Stomach (tissue), 4 donors: ENCODE results near the gene ADGRL3.
"Not testable (repeated sequence)": the region's sequence is repeated elsewhere in the genome, so short reads cannot be mapped to it uniquely, and the experiment has no call there.

ENCODE experiments used
- EP300 ChIP-seq: sonication (generic); formaldehyde crosslinking; IDR thresholded peaks from one replicate; pipeline ENCODE4 v1.6.1; 2017; ENCODE audit warnings: antibody characterized with exemption
- POLR2AphosphoS5 ChIP-seq, 3 donors: sonication (generic); formaldehyde crosslinking; IDR thresholded peaks; one replicate each; pipeline ENCODE4 v1.6.1; 2016; ENCODE audit warnings: antibody characterized with exemption in 3 of 3
- TF ChIP-seq, protein P1 (sequence below), 7 experiments: fragments of 450-650 bp in 4 of 7; fragments of 200-600 bp in 3 of 7; sonication (generic) in 3 of 7; IDR thresholded peaks; one replicate each; pipeline ENCODE4 v1.5.1; 2016 to 2019; ENCODE audit warnings: antibody characterized with exemption in 7 of 7, control low read depth in 2 of 7, mild to moderate bottlenecking in 1 of 7

DNA sequence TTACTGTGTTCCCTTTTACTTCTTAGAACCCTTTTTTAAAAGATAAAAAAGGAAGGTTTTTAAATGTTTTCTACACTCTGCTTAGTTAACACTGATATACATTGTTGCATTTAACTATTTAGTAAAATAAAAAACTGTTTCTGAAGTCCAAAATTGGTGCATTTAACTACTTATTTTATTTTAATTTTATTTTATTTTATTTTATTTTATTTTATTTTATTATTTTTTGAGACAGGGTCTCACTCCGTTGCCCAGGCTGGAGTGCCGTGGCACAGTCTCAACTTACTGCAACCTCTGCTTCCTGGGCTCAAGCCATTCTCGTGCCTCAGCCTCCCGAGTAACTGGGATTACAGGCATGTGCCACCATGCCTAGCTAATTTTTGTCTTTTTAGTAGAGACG is 652.0 kb downstream of the ADGRL3 start:
- not testable (repeated sequence) for TF ChIP-seq POLR2AphosphoS5 (IDR thresholded peaks at IDR 0.05); EP300
- TF ChIP-seq, protein P1, sequence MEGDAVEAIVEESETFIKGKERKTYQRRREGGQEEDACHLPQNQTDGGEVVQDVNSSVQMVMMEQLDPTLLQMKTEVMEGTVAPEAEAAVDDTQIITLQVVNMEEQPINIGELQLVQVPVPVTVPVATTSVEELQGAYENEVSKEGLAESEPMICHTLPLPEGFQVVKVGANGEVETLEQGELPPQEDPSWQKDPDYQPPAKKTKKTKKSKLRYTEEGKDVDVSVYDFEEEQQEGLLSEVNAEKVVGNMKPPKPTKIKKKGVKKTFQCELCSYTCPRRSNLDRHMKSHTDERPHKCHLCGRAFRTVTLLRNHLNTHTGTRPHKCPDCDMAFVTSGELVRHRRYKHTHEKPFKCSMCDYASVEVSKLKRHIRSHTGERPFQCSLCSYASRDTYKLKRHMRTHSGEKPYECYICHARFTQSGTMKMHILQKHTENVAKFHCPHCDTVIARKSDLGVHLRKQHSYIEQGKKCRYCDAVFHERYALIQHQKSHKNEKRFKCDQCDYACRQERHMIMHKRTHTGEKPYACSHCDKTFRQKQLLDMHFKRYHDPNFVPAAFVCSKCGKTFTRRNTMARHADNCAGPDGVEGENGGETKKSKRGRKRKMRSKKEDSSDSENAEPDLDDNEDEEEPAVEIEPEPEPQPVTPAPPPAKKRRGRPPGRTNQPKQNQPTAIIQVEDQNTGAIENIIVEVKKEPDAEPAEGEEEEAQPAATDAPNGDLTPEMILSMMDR (IDR thresholded peaks at IDR 0.05), result not testable (repeated sequence)
